Gastroesophageal sphincter (tissue), 3 donors: ENCODE results near the gene PYGB.
A peak's percentile ranks its signal among the peaks of the same experiment; 100 is the strongest.

ENCODE experiments used
- EP300 ChIP-seq: sonication (generic); formaldehyde crosslinking; IDR thresholded peaks from one replicate; pipeline ENCODE4 v1.6.1; 2017; ENCODE audit warnings: antibody characterized with exemption, mild to moderate bottlenecking
- TF ChIP-seq, protein P1 (sequence below), 4 experiments: fragments of 200-600 bp in 2 of 4; fragments of 450-650 bp in 2 of 4; sonication (generic) in 1 of 4; IDR thresholded peaks; one replicate each; pipeline ENCODE4 v1.5.1; 2017 to 2019; ENCODE audit warnings: antibody characterized with exemption in 4 of 4, mild to moderate bottlenecking in 2 of 4, moderate library complexity in 2 of 4

- TF ChIP-seq, protein P1, sequence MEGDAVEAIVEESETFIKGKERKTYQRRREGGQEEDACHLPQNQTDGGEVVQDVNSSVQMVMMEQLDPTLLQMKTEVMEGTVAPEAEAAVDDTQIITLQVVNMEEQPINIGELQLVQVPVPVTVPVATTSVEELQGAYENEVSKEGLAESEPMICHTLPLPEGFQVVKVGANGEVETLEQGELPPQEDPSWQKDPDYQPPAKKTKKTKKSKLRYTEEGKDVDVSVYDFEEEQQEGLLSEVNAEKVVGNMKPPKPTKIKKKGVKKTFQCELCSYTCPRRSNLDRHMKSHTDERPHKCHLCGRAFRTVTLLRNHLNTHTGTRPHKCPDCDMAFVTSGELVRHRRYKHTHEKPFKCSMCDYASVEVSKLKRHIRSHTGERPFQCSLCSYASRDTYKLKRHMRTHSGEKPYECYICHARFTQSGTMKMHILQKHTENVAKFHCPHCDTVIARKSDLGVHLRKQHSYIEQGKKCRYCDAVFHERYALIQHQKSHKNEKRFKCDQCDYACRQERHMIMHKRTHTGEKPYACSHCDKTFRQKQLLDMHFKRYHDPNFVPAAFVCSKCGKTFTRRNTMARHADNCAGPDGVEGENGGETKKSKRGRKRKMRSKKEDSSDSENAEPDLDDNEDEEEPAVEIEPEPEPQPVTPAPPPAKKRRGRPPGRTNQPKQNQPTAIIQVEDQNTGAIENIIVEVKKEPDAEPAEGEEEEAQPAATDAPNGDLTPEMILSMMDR (IDR thresholded peaks at IDR 0.05): peak in 1 of 4 experiments; percentile 32
- no peak for TF ChIP-seq EP300
Measured at GRCh38 chr20:25220021-25220730, 27.7 kb upstream of the PYGB start.
